Measurements from ENCODE around the gene HUWE1.
"Not testable (repeated sequence)": the region's sequence is repeated elsewhere in the genome, so short reads cannot be mapped to it uniquely, and the experiment has no call there.

HUWE1 gene

DNA sequence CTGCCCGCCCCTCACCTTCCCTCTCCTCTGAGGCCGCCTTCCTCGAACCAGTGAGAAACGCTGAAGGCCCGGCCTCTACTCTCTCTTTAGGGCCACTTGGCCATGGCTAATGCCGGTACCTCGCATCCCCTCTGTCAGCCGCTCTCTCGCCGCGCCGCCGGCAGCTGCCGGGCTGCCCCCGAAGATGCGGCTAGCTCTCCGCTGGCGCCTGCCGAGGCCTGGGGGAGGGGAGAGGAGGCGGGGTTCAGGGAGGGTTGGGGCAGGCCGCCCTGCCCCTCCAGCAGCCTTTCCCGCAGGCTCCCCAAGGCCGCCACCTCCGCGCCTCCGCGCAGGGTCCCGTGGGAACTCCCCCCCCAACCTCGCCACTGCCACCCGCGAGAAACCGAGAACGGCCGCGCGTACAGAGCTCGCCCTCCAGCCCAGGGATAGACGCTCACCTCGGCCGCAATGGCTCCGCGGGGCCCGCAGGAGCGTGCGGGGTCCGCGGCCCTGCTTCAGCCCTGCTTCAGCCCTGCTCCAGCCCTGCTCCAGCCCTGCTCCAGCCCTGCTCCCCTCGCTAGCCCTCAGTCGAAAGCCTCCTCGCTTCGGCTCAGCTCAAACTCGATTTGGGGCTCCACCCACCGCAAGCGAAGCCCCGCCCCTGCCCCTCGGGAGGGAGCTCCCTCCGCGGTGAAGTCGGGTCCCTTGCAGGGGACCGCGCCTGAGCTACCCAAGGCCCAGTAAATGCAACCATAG lies at the start of gene HUWE1:
TSS of gene HUWE1 (minus strand) at position 569 of the 735 bp plus-strand sequence. CDS start 32,612 bp downstream, outside the sequence.
- DNase-seq (ENCODE audit: low read depth in 2 of 2) = peak; percentile 78 to 80

DNA sequence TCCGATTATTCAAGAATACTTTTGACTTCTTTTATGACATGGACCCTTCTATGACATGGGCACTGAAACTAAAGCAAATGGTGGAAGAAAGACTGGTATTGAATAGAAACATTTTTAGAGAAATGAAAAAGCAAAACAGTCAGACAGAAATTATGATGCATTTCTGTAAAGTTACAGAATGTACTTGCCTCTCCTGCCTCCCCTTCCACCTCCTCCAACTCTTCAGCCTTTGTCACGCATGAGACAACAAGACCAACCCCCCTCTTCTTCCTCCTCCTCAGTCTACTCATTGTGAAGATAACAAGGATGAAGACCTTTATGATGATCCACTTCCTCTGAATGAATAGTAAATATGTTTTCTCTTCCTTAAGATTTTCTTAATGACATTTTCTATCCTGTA lies 46.3 kb upstream of the HUWE1 start:
- no peak for DNase-seq (ENCODE audit: low read depth in 2 of 2)

- no peak for DNase-seq (ENCODE audit: low read depth in 2 of 2)
These were observed 43.2 kb upstream of the HUWE1 start for GRCh38 chrX:53729751-53730150.

DNA sequence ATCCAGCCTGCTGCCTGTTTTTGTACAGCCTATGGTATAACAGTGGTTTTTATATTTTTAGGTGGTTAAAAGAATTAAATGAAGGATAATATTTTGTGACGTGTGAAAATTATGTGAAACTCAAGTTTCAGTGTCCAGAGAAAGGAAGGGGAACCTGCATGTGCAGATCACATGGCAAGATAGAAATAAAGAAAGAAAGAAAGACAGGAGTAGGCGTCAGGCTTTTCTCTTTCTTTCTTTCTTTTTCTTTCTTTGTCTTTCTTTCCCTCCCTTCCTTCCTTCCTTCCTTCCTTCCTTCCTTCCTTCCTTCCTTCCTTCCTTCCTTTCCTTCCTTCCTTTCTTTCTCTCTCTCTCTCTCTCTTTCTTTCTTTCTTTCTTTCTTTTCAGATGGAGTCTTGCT lies 42.0 kb upstream of the HUWE1 start:
- DNase-seq (ENCODE audit: low read depth in 2 of 2) = no peak

GRCh38 chrX:53724872-53725271 lies 38.4 kb upstream of the HUWE1 start:
- DNase-seq (ENCODE audit: low read depth in 2 of 2) = no peak

- no peak for DNase-seq (ENCODE audit: low read depth in 2 of 2)
These were observed 36.9 kb upstream of the HUWE1 start for GRCh38 chrX:53723381-53723780.

GRCh38 chrX:53721610-53722009 lies 35.1 kb upstream of the HUWE1 start:
- not testable (repeated sequence) for DNase-seq (ENCODE audit: low read depth in 2 of 2)

- DNase-seq (ENCODE audit: low read depth in 2 of 2) = not testable (repeated sequence)
These were observed 33.1 kb upstream of the HUWE1 start for GRCh38 chrX:53719666-53720065.

GRCh38 chrX:53718073-53718472 lies 31.6 kb upstream of the HUWE1 start:
- no peak for DNase-seq (ENCODE audit: low read depth in 2 of 2)

DNA sequence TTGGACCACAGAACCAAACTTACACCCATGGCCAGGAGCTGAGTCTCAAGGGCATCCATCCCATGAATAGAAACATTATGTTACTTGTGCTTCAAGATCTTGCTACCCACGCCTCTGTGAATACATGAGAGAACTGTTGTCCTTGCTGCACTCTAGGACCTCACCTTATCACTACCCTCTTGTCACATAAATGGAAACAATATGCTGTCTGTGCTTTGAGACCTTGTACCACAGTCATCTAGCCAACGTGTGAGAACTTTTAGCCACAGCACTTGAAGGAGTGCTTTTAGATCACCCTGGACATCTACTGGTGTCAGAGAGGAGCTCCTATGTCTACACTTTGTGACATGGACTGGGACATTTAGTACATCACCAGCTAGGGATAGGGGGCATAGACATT lies 30.7 kb upstream of the HUWE1 start:
- DNase-seq (ENCODE audit: low read depth in 2 of 2) = no peak

GRCh38 chrX:53716328-53717088 lies 30.0 kb upstream of the HUWE1 start:
- DNase-seq (ENCODE audit: low read depth in 2 of 2) = no peak

DNA sequence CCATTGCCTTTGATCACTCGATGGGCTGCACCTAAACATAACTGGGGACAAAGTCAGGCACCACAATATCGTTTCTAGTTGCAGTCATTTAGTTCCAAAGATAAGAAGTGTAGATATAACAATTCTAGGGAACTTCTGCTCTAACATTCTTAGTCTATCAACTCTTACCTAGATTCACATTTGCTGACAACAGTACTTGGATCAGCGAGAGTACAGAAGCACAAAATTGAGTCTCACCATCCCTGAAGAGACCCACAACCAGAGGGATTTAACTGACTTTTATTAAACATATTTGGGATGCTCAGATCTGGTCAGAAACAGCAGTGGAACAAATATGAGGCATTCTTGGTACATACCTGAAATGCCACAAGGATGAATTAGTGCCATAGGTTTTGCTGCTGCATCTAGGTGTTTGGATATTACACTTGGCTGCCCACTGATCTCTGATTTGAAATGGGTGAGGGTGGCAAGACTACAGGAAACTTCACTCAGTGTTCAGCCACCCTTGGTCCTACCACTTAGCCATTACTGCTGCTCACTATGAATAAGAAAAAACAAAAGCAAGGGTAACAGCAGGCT lies 28.9 kb upstream of the HUWE1 start:
- DNase-seq (ENCODE audit: low read depth in 2 of 2) = no peak

- DNase-seq (ENCODE audit: low read depth in 2 of 2) = peak in 1 of 2 donors; percentile 48
These were observed 28.2 kb upstream of the HUWE1 start for GRCh38 chrX:53714580-53715345.

DNA sequence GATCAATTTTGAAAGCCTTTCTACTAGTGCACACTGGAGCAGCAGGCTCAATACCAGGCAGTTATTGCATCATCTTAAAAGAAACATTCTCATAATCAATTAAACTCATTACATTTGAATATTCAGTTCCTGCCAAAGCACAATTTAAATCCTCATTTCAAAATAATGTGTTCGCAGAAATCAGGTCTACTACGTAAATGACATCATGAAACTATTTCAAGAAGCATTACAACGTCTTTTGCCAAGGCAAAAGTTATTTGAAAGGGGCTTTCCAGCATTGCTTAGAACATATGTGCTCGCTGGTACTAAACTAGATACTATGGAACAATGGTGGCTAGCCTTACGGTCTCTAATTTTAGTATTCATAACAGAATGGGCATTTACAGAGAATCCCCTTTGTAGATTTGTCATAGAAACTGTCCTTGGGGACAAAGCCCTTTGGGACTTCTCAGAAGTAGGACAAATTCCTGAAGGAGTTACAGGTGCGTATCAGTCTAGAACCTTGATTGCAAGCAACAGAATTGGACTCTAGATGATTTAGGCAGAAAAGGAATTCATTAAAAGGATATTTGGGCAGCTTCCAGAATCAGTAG lies 27.6 kb upstream of the HUWE1 start:
- DNase-seq (ENCODE audit: low read depth in 2 of 2) = no peak

DNA sequence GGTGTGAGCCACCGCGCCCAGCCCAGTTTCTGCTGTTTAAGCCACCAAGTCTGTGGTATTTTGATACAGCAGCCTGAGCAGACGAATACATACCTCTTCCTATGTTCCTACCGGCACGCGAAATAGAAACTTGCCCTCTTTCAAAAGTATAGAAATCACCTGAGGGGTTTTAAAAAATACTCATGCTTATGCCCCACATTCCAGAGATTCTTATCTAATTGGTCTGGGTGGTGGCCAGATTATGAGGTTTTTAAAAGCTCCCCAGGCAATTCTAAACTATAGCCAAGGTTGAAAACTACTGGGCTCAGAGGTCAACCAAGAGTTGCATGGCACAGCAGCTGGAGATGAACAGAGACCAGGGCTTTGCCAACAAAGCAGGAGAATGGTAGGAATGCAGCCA lies 24.9 kb upstream of the HUWE1 start:
- no peak for DNase-seq (ENCODE audit: low read depth in 2 of 2)

DNA sequence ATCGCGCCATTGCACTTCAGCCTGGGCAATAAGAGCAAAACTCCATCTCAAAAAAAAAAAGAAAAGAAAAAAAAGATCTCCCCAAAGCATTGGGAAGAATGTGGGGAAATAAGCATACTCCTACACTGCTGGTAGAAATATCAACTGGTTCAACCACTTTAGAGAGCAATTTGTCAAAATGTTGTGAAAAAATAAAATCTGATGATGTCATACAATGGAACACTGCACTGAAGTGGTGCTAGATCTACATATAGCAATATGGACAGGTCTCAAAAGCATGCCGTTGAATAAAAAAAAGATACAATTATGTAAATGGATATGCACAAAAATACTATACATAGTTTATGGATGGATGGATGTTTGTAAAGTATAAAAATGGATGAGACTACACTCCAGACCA lies 18.3 kb upstream of the HUWE1 start:
- no peak for DNase-seq (ENCODE audit: low read depth in 2 of 2)

DNA sequence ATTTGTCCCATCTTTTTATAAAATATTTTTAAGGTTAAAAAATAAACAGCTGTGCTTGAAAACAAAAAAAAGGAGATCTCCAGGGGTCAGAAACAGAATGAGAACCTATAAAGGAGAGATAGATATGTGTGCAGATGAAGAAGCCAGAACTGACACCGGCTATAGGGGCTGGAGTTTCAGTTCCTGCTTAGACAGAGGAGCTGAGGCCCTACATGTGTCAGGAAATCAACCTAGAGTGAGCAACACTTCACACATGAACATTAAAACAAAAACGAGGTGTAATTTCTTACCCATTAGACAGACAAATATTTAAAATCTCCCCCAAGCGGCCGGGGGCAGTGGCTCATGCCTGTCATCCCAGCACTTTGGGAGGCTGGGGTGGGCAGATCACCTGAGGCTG lies 17.8 kb upstream of the HUWE1 start:
- no peak for DNase-seq (ENCODE audit: low read depth in 2 of 2)

GRCh38 chrX:53695946-53696549 lies 9.5 kb upstream of the HUWE1 start:
- no peak for DNase-seq (ENCODE audit: low read depth in 2 of 2)

DNA sequence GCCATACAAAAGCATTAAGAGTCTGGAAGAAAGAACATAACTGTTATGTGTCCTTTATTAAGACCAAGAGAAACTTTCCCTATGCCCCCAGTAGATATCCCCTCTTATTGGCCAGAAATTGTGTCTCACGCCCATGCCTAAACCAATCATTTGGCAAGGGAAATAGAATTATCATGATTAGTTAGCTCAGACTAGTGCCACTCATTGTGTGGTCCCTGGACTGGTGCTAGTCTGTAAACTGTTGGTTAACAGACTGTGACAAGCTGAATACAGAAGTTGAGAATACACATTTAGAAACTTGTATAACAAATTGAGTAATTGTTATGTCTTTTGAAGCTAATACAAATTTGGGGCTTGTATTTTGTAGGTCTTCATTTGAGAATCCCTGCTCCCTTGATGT lies 8.1 kb upstream of the HUWE1 start:
- no peak for DNase-seq (ENCODE audit: low read depth in 2 of 2)

- DNase-seq (ENCODE audit: low read depth in 2 of 2) = no peak
These were observed 1.8 kb upstream of the HUWE1 start for GRCh38 chrX:53688300-53688699.

GRCh38 chrX:53685711-53686110 lies 808 bp downstream of the HUWE1 start:
- no peak for DNase-seq (ENCODE audit: low read depth in 2 of 2)
